Measurements from ENCODE around the gene GOLGA1.

GRCh38 chr9:124840300-124840833 lies 100.5 kb downstream of the GOLGA1 start:
- TF ChIP-seq GATA2 (IDR thresholded peaks at IDR 0.05; ENCODE audit: low read depth, low read length), result no peak
- no peak for TF ChIP-seq GATA3 (IDR thresholded peaks at IDR 0.05; ENCODE audit: low read depth, low read length)
